ENCODE results near the gene GLUL.

Gene GLUL

GRCh38 chr1:182391362-182392049 lies at the start of gene GLUL:
Gene GLUL (minus strand): TSS chr1:182391790. CDS start chr1:182388737, 3,053 bp downstream.
- DNase-seq, result peak; percentile 69 to 73

GRCh38 chr1:182438326-182438725 lies 46.7 kb upstream of the GLUL start:
- DNase-seq, result no peak

- no peak for DNase-seq
These were observed 42.0 kb upstream of the GLUL start for GRCh38 chr1:182433580-182433979.

GRCh38 chr1:182431278-182431677 lies 39.7 kb upstream of the GLUL start:
- no peak for DNase-seq

- DNase-seq, result peak; percentile 38 to 50
These were observed 38.9 kb upstream of the GLUL start for GRCh38 chr1:182430263-182431068.

- no peak for DNase-seq
These were observed 36.5 kb upstream of the GLUL start for GRCh38 chr1:182428043-182428442.

- no peak for DNase-seq
These were observed 35.1 kb upstream of the GLUL start for GRCh38 chr1:182426442-182427430.

- no peak for DNase-seq
These were observed 24.2 kb upstream of the GLUL start for GRCh38 chr1:182415789-182416188.

- DNase-seq, result no peak
These were observed 22.4 kb upstream of the GLUL start for GRCh38 chr1:182413969-182414368.

GRCh38 chr1:182413486-182413885 lies 21.9 kb upstream of the GLUL start:
- DNase-seq, result no peak

GRCh38 chr1:182410620-182411273 lies 19.2 kb upstream of the GLUL start:
- no peak for DNase-seq

- DNase-seq, result no peak
These were observed 18.5 kb upstream of the GLUL start for GRCh38 chr1:182410138-182410537.

GRCh38 chr1:182408435-182409075 lies 17.0 kb upstream of the GLUL start:
- no peak for DNase-seq

GRCh38 chr1:182407724-182408123 lies 16.1 kb upstream of the GLUL start:
- no peak for DNase-seq

GRCh38 chr1:182406012-182406411 lies 14.4 kb upstream of the GLUL start:
- DNase-seq, result no peak

- no peak for DNase-seq
These were observed 14.0 kb upstream of the GLUL start for GRCh38 chr1:182405578-182405977.

GRCh38 chr1:182404781-182405180 lies 13.2 kb upstream of the GLUL start:
- DNase-seq, result no peak

GRCh38 chr1:182400567-182400966 lies 9.0 kb upstream of the GLUL start, which contains the start of gene TEDDM1:
Gene TEDDM1 (minus strand): TSS chr1:182400667. CDS start chr1:182400485, 182 bp downstream.
- DNase-seq, result no peak

- DNase-seq, result no peak
These were observed 6.2 kb upstream of the GLUL start for GRCh38 chr1:182397653-182398393.

GRCh38 chr1:182395906-182396305 lies 4.3 kb upstream of the GLUL start:
- no peak for DNase-seq

All from activated T-cell treated with anti-CD3 and anti-CD28 coated beads, Interleukin-2, amount 50 U/mL, for 48 hours (primary cell).